ENCODE data around the gene ZNF672. TPM values are rescaled to one million over a fixed set of nuclear protein-coding genes. Genes with fewer than 3 reads are reported as not detected.

The ZNF672 gene
- total and polyA plus RNA-seq, 2 of the 13 experiments (the other 11 are each of a cell fraction or from before 2014, with no cell fraction given): 17.2 to 22.9 TPM

GRCh38 chr1:248858891-248859889, 21.2 kb downstream of the ZNF672 start, which contains the start of gene ZNF692 (continued):
- TF ChIP-seq AHDC1 (CRISPR knock-in tag; IDR thresholded peaks at IDR 0.05; ENCODE audit: borderline replicate concordance): 0 out of 2 replicates have a peak, but pooled peaks have one; percentile 55
- 0 out of 2 replicates have a peak, but pooled peaks have one; percentile 34 for TF ChIP-seq ZFYVE20 (CRISPR knock-in tag; IDR thresholded peaks at IDR 0.05; ENCODE audit: borderline replicate concordance, low read depth)
- TF ChIP-seq MED1 (CRISPR knock-in tag; IDR thresholded peaks at IDR 0.05): no peak
- TF ChIP-seq FOXA3 (CRISPR knock-in tag; IDR thresholded peaks at IDR 0.05): 0 out of 2 replicates have a peak, but pooled peaks have one; percentile 6
- TF ChIP-seq ZNF432 (CRISPR knock-in tag; IDR thresholded peaks at IDR 0.05; ENCODE audit: borderline replicate concordance): 0 out of 2 replicates have a peak, but pooled peaks have one; percentile 37
- TF ChIP-seq KMT2B (CRISPR knock-in tag; IDR thresholded peaks at IDR 0.05): no peak; the same call in none of the 2 replicates
- peak; percentile 67; the same call in 1 of the 2 replicates for TF ChIP-seq ZSCAN21 (CRISPR knock-in tag; IDR thresholded peaks at IDR 0.05; ENCODE audit: borderline replicate concordance)
- no peak for TF ChIP-seq ZNF572 (CRISPR knock-in tag; IDR thresholded peaks at IDR 0.05)
- no peak for TF ChIP-seq AKNA (CRISPR knock-in tag; IDR thresholded peaks at IDR 0.05; ENCODE audit: borderline replicate concordance)
- no peak for TF ChIP-seq DMTF1 (CRISPR knock-in tag; IDR thresholded peaks at IDR 0.05)
- TF ChIP-seq ZFP41 (CRISPR knock-in tag; IDR thresholded peaks at IDR 0.05; ENCODE audit: borderline replicate concordance): no peak; the same call in 1 of the 2 replicates
- no peak for TF ChIP-seq KAT7 (CRISPR knock-in tag; IDR thresholded peaks at IDR 0.05; ENCODE audit: borderline replicate concordance)
- no peak for TF ChIP-seq ZNF678 (CRISPR knock-in tag; IDR thresholded peaks at IDR 0.05)
- TF ChIP-seq ZNF230 (CRISPR knock-in tag; IDR thresholded peaks at IDR 0.05): peak; percentile 24; the same call in 1 of the 2 replicates
- no peak for TF ChIP-seq NFRKB (IDR thresholded peaks at IDR 0.05)

Data from HepG2 (cell line).